Gastroesophageal sphincter (tissue), 3 donors: ENCODE measurements around the gene PGK2.

ENCODE experiments used
- CTCF ChIP-seq, 4 experiments: fragments of 200-600 bp in 2 of 4; fragments of 450-650 bp in 2 of 4; sonication (generic) in 1 of 4; IDR thresholded peaks; one replicate each; pipeline ENCODE4 v1.5.1; 2017 to 2019; ENCODE audit warnings: antibody characterized with exemption in 4 of 4, mild to moderate bottlenecking in 2 of 4, moderate library complexity in 2 of 4
- EP300 ChIP-seq: sonication (generic); formaldehyde crosslinking; IDR thresholded peaks from one replicate; pipeline ENCODE4 v1.6.1; 2017; ENCODE audit warnings: antibody characterized with exemption, mild to moderate bottlenecking
- POLR2A ChIP-seq, 2 donors: fragments of 450-650 bp; IDR thresholded peaks; one replicate each; pipeline ENCODE4 v1.6.1; 2017; ENCODE audit warnings: antibody characterized with exemption in 2 of 2, mild to moderate bottlenecking in 2 of 2, moderate library complexity in 1 of 2

GRCh38 chr6:49772285-49772684 lies 14.8 kb downstream of the PGK2 start:
- TF ChIP-seq EP300, result no peak
- TF ChIP-seq CTCF (IDR thresholded peaks at IDR 0.05), result no peak
- TF ChIP-seq POLR2A (IDR thresholded peaks at IDR 0.05), result no peak
